ENCODE measurements around the gene TBCK. TPM values are rescaled to one million over a fixed set of nuclear protein-coding genes. Genes with fewer than 3 reads are reported as not detected.

The TBCK gene
- total RNA-seq, 1 donor from 2014 or later = 35.7 TPM

DNA sequence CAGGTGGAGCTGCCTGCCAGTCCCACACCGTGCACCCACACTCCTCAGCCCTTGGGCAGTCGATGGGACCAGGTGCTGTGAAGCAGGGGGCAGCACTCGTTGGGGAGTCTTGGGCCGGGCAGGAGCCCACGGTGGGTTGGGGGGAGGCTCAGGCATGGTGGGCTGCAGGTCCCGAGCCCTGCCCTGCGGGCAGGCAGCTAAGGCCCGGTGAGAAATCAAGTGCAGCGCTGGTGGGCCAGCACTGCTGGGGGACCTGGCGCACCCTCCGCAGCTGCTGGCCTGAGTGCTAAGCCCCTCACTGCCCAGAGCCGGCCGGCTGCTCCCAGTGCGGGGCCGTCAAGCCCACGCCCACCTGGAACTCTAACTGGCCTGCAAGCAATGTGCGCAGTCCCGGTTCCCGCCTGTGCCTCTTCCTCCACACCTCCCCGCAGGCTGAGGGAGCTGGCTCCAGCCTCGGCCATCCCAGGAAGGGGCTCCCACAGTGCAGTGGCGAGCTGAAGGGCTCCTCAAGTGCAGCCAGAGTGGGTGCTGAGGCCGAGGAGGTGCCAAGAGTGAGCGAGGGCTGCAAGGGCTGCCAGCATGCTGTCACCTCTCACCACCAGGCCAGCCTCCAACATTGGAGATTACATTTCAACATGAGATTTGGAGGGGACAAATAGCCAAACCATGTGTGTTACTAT lies 223.5 kb downstream of the TBCK start:
- no peak for TF ChIP-seq CTCF (IDR thresholded peaks at IDR 0.05)
- peaks cover 13 to 40% of the 10 kb centered on the region in 2 donors for H3K9me3 ChIP-seq
- intact Hi-C loops (cut with DNase I) = no loop called here
- H3K4me3 ChIP-seq = no peak overlapping the region
- H3K4me1 ChIP-seq = no peaks in the 10 kb centered on the region
- H3K27ac ChIP-seq = no peak overlapping the region
- DNase-seq (ENCODE audit: low spot score in 2 of 2) = no peak
- no peaks in the 10 kb centered on the region for H3K27me3 ChIP-seq
- H3K36me3 ChIP-seq = peaks cover 40 to 50% of the 10 kb centered on the region in 2 donors

GRCh38 chr4:106090826-106091225 lies 225.2 kb downstream of the TBCK start:
- intact Hi-C loops (cut with DNase I) = no loop called here
- Histone ChIP-seq H3K9me3 (peaks cover 13 to 54% of the 10 kb centered on the region in 2 donors), H3K36me3 (peaks cover 40 to 50% of the 10 kb centered on the region in 2 donors), H3K27me3 (no peaks in the 10 kb centered on the region), H3K4me3 (no peak overlapping the region), H3K4me1 (no peaks in the 10 kb centered on the region), H3K27ac (no peak overlapping the region)
- DNase-seq (ENCODE audit: low spot score in 2 of 2) = no peak
- no peak for TF ChIP-seq CTCF (IDR thresholded peaks at IDR 0.05)

DNA sequence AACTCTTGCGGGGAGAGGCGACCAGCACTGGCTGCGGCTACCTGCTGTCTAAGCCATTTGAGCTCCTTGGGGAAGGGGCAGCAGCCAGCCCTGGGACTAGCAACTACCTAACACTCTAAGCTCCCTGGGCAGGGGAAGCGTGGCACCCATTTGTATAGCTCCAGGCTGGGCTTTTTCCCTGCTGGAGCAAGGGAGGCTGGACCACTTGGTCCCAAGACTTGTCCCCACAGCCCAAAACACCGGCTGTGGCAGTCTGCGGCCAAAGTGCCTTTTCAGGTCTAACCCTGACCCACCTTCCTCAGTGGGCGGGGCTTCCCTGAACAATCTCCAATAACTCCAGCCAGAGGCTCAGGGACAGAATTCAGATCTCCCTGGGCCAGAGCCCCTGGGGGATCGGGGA lies 232.9 kb downstream of the TBCK start:
- Histone ChIP-seq H3K4me3 (no peak overlapping the region), H3K4me1 (no peaks in the 10 kb centered on the region), H3K9me3 (peaks cover 7 to 75% of the 10 kb centered on the region in 2 donors), H3K36me3 (peaks cover 8 to 30% of the 10 kb centered on the region in 2 donors), H3K27me3 (no peaks in the 10 kb centered on the region), H3K27ac (no peak overlapping the region)
- no peak for TF ChIP-seq CTCF (IDR thresholded peaks at IDR 0.05)
- intact Hi-C loops (cut with DNase I) = no loop called here
- DNase-seq (ENCODE audit: low spot score in 2 of 2) = no peak

GRCh38 chr4:106080376-106080775 lies 235.6 kb downstream of the TBCK start:
- H3K36me3 ChIP-seq = peaks cover 8 to 50% of the 10 kb centered on the region in 2 donors
- no peak for TF ChIP-seq CTCF (IDR thresholded peaks at IDR 0.05)
- no peak overlapping the region for H3K4me3 ChIP-seq
- DNase-seq (ENCODE audit: low spot score in 2 of 2) = no peak
- no peak overlapping the region for H3K27ac ChIP-seq
- H3K9me3 ChIP-seq = peaks cover 7 to 78% of the 10 kb centered on the region in 2 donors
- no peaks in the 10 kb centered on the region for H3K27me3 ChIP-seq
- H3K4me1 ChIP-seq = no peaks in the 10 kb centered on the region
- intact Hi-C loops (cut with DNase I) = no loop called here

GRCh38 chr4:106079616-106080015 lies 236.4 kb downstream of the TBCK start:
- no peak overlapping the region for H3K4me3 ChIP-seq
- H3K9me3 ChIP-seq = peaks cover 7 to 72% of the 10 kb centered on the region in 2 donors
- H3K27ac ChIP-seq = no peak overlapping the region
- no peaks in the 10 kb centered on the region for H3K4me1 ChIP-seq
- peaks cover 8 to 56% of the 10 kb centered on the region in 2 donors for H3K36me3 ChIP-seq
- TF ChIP-seq CTCF (IDR thresholded peaks at IDR 0.05) = no peak
- H3K27me3 ChIP-seq = no peaks in the 10 kb centered on the region
- intact Hi-C loops (cut with DNase I) = no loop called here
- DNase-seq (ENCODE audit: low spot score in 2 of 2) = no peak

Measured in ascending aorta (tissue), 2 donors.